H9 (cell line): ENCODE measurements around the gene SVOP. TPM values are rescaled to one million over a fixed set of nuclear protein-coding genes. Genes with fewer than 3 reads are reported as not detected.

Experiments used
- DNase-seq: peaks from one replicate; pipeline ENCODE4 v3.0.0-alpha.2; 2017
- H2AFZ ChIP-seq: one replicate; pipeline ENCODE4 v1.6.1; 2013; ENCODE audit warnings: mild to moderate bottlenecking, low read length, control low read depth, moderate library complexity
- H2AK5ac ChIP-seq: 2 replicates; pipeline ENCODE4 v1.6.1; 2013; ENCODE audit warnings: low read length, control low read depth, mixed read lengths; ENCODE audit not compliant: insufficient read length
- H2BK120ac ChIP-seq: one replicate; pipeline ENCODE4 v1.6.1; 2013; ENCODE audit warnings: low read depth, mild to moderate bottlenecking, low read length, control low read depth, inconsistent platforms; ENCODE audit not compliant: poor library complexity, severe bottlenecking
- H2BK12ac ChIP-seq: 2 replicates; pipeline ENCODE4 v1.6.1; 2013; ENCODE audit warnings: low read length, control low read depth, mixed read lengths, low read depth; ENCODE audit not compliant: insufficient read length
- H2BK15ac ChIP-seq: 2 replicates; pipeline ENCODE4 v1.6.1; 2013; ENCODE audit warnings: low read depth, low read length, control low read depth
- H2BK20ac ChIP-seq: one replicate; pipeline ENCODE4 v1.6.1; 2013; ENCODE audit warnings: low read depth, mild to moderate bottlenecking, low read length, control low read depth, inconsistent platforms; ENCODE audit not compliant: poor library complexity, severe bottlenecking
- H2BK5ac ChIP-seq: 2 replicates; pipeline ENCODE4 v1.6.1; 2013; ENCODE audit warnings: low read length, control low read depth, mixed read lengths; ENCODE audit not compliant: insufficient read length
- H3K14ac ChIP-seq: 2 replicates; pipeline ENCODE4 v1.6.1; 2013; ENCODE audit warnings: low read length, control low read depth; ENCODE audit not compliant: insufficient read depth
- H3K18ac ChIP-seq: 2 replicates; pipeline ENCODE4 v1.6.1; 2013; ENCODE audit warnings: low read depth, mild to moderate bottlenecking, mixed read lengths, low read length, control low read depth; ENCODE audit not compliant: insufficient read length
- H3K23ac ChIP-seq: 2 replicates; pipeline ENCODE4 v1.6.1; 2013; ENCODE audit warnings: low read length, control low read depth, mixed read lengths, low read depth; ENCODE audit not compliant: insufficient read length
- H3K23me2 ChIP-seq: 2 replicates; pipeline ENCODE4 v1.6.1; 2013; ENCODE audit warnings: low read depth, mild to moderate bottlenecking, mixed read lengths, low read length, control low read depth; ENCODE audit not compliant: insufficient read length, poor library complexity, severe bottlenecking
- H3K27ac ChIP-seq: 2 replicates; pipeline ENCODE4 v1.5.1; 2013; ENCODE audit warnings: low read length, control low read depth, mixed read lengths, low read depth; ENCODE audit not compliant: insufficient read length
- H3K27me3 ChIP-seq: 2 replicates; pipeline ENCODE4 v1.6.1; 2013; ENCODE audit warnings: low read length, control low read depth, inconsistent platforms; ENCODE audit not compliant: insufficient read depth
- H3K4ac ChIP-seq: 2 replicates; pipeline ENCODE4 v1.6.1; 2013; ENCODE audit warnings: low read depth, mild to moderate bottlenecking, control low read depth, inconsistent platforms, low read length, moderate library complexity
- H3K4me1 ChIP-seq: 2 replicates; pipeline ENCODE4 v1.6.1; 2013; ENCODE audit warnings: low read length, control low read depth, inconsistent platforms; ENCODE audit not compliant: insufficient read depth
- H3K4me2 ChIP-seq: 2 replicates; pipeline ENCODE4 v1.6.1; 2013; ENCODE audit warnings: low read length, control low read depth, mixed read lengths; ENCODE audit not compliant: insufficient read length, insufficient read depth
- H3K56ac ChIP-seq: 2 replicates; pipeline ENCODE4 v1.6.1; 2013; ENCODE audit warnings: low read depth, mild to moderate bottlenecking, mixed read lengths, low read length, control low read depth; ENCODE audit not compliant: insufficient read length
- H3K79me1 ChIP-seq: 2 replicates; pipeline ENCODE4 v1.6.1; 2013; ENCODE audit warnings: low read depth, mild to moderate bottlenecking, moderate library complexity, low read length, control low read depth, inconsistent platforms; ENCODE audit not compliant: insufficient read depth, poor library complexity, severe bottlenecking
- H3K79me2 ChIP-seq: 2 replicates; pipeline ENCODE4 v1.6.1; 2013; ENCODE audit warnings: low read length, control low read depth, inconsistent platforms; ENCODE audit not compliant: insufficient read depth
- H3K9ac ChIP-seq: 2 replicates; pipeline ENCODE4 v1.6.1; 2013; ENCODE audit warnings: low read length, control low read depth, mixed read lengths; ENCODE audit not compliant: insufficient read length; ENCODE audit errors: extremely low read depth
- H3K9me3 ChIP-seq: one replicate; pipeline ENCODE4 v1.6.1; 2013; ENCODE audit warnings: low read depth, low read length, inconsistent platforms; ENCODE audit not compliant: control insufficient read depth
- H3T11ph ChIP-seq: one replicate; pipeline ENCODE4 v1.6.1; 2013; ENCODE audit warnings: mild to moderate bottlenecking, low read length, control low read depth, inconsistent platforms
- H4K20me1 ChIP-seq: one replicate; pipeline ENCODE4 v1.6.1; 2013; ENCODE audit not compliant: control insufficient read depth, insufficient read length, insufficient read depth
- H4K5ac ChIP-seq: 2 replicates; pipeline ENCODE4 v1.6.1; 2013; ENCODE audit warnings: low read depth, mild to moderate bottlenecking, mixed read lengths, low read length, control low read depth; ENCODE audit not compliant: insufficient read length
- H4K8ac ChIP-seq: replicated peaks from 2 replicates; pipeline ENCODE4 v1.6.1; 2013; ENCODE audit warnings: low read length, control low read depth, mixed read lengths, low read depth; ENCODE audit not compliant: insufficient read length
- H4K91ac ChIP-seq: 2 replicates; pipeline ENCODE4 v1.6.1; 2013; ENCODE audit warnings: low read depth, mild to moderate bottlenecking, moderate library complexity, mixed read lengths, low read length, control low read depth; ENCODE audit not compliant: insufficient read length
- H3K27ac Mint-ChIP-seq, 3 experiments: 2 replicates in 2 of 3; 3 replicates in 1 of 3; pipeline ENCODE4 v1.8.0; 2020 to 2021; ENCODE audit warnings: mixed read lengths in 3 of 3, mild to moderate bottlenecking in 1 of 3, moderate library complexity in 1 of 3
- H3K27me3 Mint-ChIP-seq: 2 replicates; pipeline ENCODE4 v1.8.0; 2021; ENCODE audit warnings: low read depth, mild to moderate bottlenecking, moderate library complexity, mixed read lengths
- H3K36me3 Mint-ChIP-seq, 3 experiments: 2 replicates in 2 of 3; 3 replicates in 1 of 3; pipeline ENCODE4 v1.8.0; 2020 to 2021; ENCODE audit warnings: low read depth in 3 of 3, mixed read lengths in 3 of 3; ENCODE audit not compliant: insufficient read depth in 1 of 3
- H3K4me1 Mint-ChIP-seq, 2 experiments: 2 replicates each; pipeline ENCODE4 v1.8.0; 2020; ENCODE audit warnings: mixed read lengths in 2 of 2
- H3K4me3 Mint-ChIP-seq, 2 experiments: 2 replicates in 1 of 2; 3 replicates in 1 of 2; pipeline ENCODE4 v1.8.0; 2020 to 2021; ENCODE audit warnings: mild to moderate bottlenecking in 2 of 2, mixed read lengths in 2 of 2, moderate library complexity in 1 of 2
- H3K9me3 Mint-ChIP-seq, 2 experiments: 2 replicates in 1 of 2; 3 replicates in 1 of 2; pipeline ENCODE4 v1.8.0; 2020; ENCODE audit warnings: mild to moderate bottlenecking in 2 of 2, mixed read lengths in 2 of 2, moderate library complexity in 1 of 2
- CTCF ChIP-seq: fragments of 200-600 bp; sonication (generic); conservative IDR thresholded peaks from 3 replicates; pipeline ENCODE4 v1.8.0; 2021; ENCODE audit warnings: antibody characterized with exemption, mild to moderate bottlenecking
- WGBS: extraction: QIAGEN DNeasy Blood & Tissue Kit; methylation state at CpG from one replicate; pipeline ENCODE4 v1.1.7; 2013; ENCODE audit warnings: missing lambda C conversion rate, low lambda C conversion rate, mixed read lengths; ENCODE audit not compliant: insufficient read length; ENCODE audit errors: extremely low coverage; 5-methylcytosine and 5-hydroxymethylcytosine counted together
- total RNA-seq: library from RNA; stranded (reverse); gene quantifications from 2 replicates; pipeline ENCODE4 v1.2.1, GENCODE V29; 2021

SVOP gene
- total RNA-seq, 1 experiment from 2014 or later, result 0.15 TPM

- DNase-seq, result no peak
- no peak overlapping the region for H4K8ac ChIP-seq
- no peak overlapping the region for H2AFZ ChIP-seq
- H3K27me3 ChIP-seq, result no peaks in the 10 kb centered on the region
- H3T11ph ChIP-seq, result no peak overlapping the region
- H2BK12ac ChIP-seq, result no peak overlapping the region
- H3K14ac ChIP-seq, result no peak overlapping the region
- H2BK20ac ChIP-seq, result no peak overlapping the region
- H3K23me2 ChIP-seq, result peaks cover 7% of the 10 kb centered on the region
- no peak overlapping the region for H2AK5ac ChIP-seq
- H3K27ac ChIP-seq, result no peak overlapping the region
- no peaks in the 10 kb centered on the region for H3K9me3 ChIP-seq
- Mint-ChIP-seq H3K27me3 (no peaks in the 10 kb centered on the region), H3K36me3 (0 out of 7 replicates have a peak, but pooled peaks cover 0 to 4% (median 0%) of the 10 kb centered on the region in 3 experiments), H3K4me3 (no peak overlapping the region), H3K4me1 (peaks cover 8 to 10% of the 10 kb centered on the region in 2 experiments), H3K27ac (no peak overlapping the region), H3K9me3 (no peaks in the 10 kb centered on the region; a peak in 1 of 5 replicates)
- no peak overlapping the region for H4K91ac ChIP-seq
- no peaks in the 10 kb centered on the region for H3K79me2 ChIP-seq
- H3K4me2 ChIP-seq, result no peak overlapping the region
- no peak overlapping the region for H3K23ac ChIP-seq
- H2BK120ac ChIP-seq, result no peak overlapping the region
- no peak overlapping the region for H4K5ac ChIP-seq
- H4K20me1 ChIP-seq, result no peaks in the 10 kb centered on the region
- H3K4ac ChIP-seq, result no peak overlapping the region
- H3K9ac ChIP-seq, result no peak overlapping the region
- no peaks in the 10 kb centered on the region for H3K79me1 ChIP-seq
- no peak overlapping the region for H3K18ac ChIP-seq
- H2BK15ac ChIP-seq, result no peak overlapping the region
- no peak overlapping the region for H2BK5ac ChIP-seq
- no peak for TF ChIP-seq CTCF
- WGBS, result no CpG with 5 or more reads among the region's 1 CpG
- H3K56ac ChIP-seq, result no peak overlapping the region
- H3K4me1 ChIP-seq, result no peaks in the 10 kb centered on the region; the same call in 1 of the 2 replicates
These were observed 36.5 kb upstream of the SVOP start for GRCh38 chr12:109057376-109057775.
